Epidermal melanocyte (primary cell): ENCODE results near the gene C16orf46.
A peak's percentile ranks its signal among the peaks of the same experiment; 100 is the strongest.
"Not testable (repeated sequence)": the region's sequence is repeated elsewhere in the genome, so short reads cannot be mapped to it uniquely, and the experiment has no call there.

Source experiments
- DNase-seq: peaks from one replicate; pipeline ENCODE4 v3.0.0; 2011; ENCODE audit warnings: low spot score; ENCODE audit not compliant: insufficient read length

Gene C16orf46

GRCh38 chr16:81077076-81077940 is at the start of gene C16orf46:
Gene C16orf46 (minus strand): TSS chr16:81077238. CDS start chr16:81063955, 13,283 bp downstream.
- DNase-seq, result peak; percentile 91

- DNase-seq, result no peak
Observed at GRCh38 chr16:81123092-81123852, 46.2 kb upstream of the C16orf46 start.

- no peak for DNase-seq
Observed at GRCh38 chr16:81121474-81121990, 44.5 kb upstream of the C16orf46 start.

GRCh38 chr16:81117436-81117835 is 40.4 kb upstream of the C16orf46 start:
- DNase-seq, result no peak

GRCh38 chr16:81116285-81116684 is 39.2 kb upstream of the C16orf46 start:
- DNase-seq, result no peak

- DNase-seq, result no peak
Observed at GRCh38 chr16:81112453-81112852, 35.4 kb upstream of the C16orf46 start.

GRCh38 chr16:81109274-81109673 is 32.2 kb upstream of the C16orf46 start:
- not testable (repeated sequence) for DNase-seq

- no peak for DNase-seq
Observed at GRCh38 chr16:81107511-81107910, 30.5 kb upstream of the C16orf46 start.

- no peak for DNase-seq
Observed at GRCh38 chr16:81106826-81107503, 29.9 kb upstream of the C16orf46 start.

GRCh38 chr16:81105946-81106345 is 28.9 kb upstream of the C16orf46 start:
- DNase-seq, result no peak

- DNase-seq, result no peak
Observed at GRCh38 chr16:81101702-81102101, 24.7 kb upstream of the C16orf46 start.

GRCh38 chr16:81099958-81100357 is 22.9 kb upstream of the C16orf46 start:
- no peak for DNase-seq

GRCh38 chr16:81097230-81097629 is 20.2 kb upstream of the C16orf46 start:
- no peak for DNase-seq

GRCh38 chr16:81096715-81097208 is 19.7 kb upstream of the C16orf46 start:
- DNase-seq, result no peak

GRCh38 chr16:81095953-81096714 is 19.1 kb upstream of the C16orf46 start, which contains the start of gene GCSH:
Gene GCSH (minus strand): TSS chr16:81096395. CDS start chr16:81096278, 117 bp downstream.
- peak; percentile 83 for DNase-seq

GRCh38 chr16:81095653-81095952 is 18.6 kb upstream of the C16orf46 start:
- DNase-seq, result no peak

- DNase-seq, result no peak
Observed at GRCh38 chr16:81094771-81095251, 17.8 kb upstream of the C16orf46 start.

GRCh38 chr16:81088836-81089235 is 11.8 kb upstream of the C16orf46 start:
- no peak for DNase-seq

GRCh38 chr16:81081014-81081413 is 4.0 kb upstream of the C16orf46 start:
- no peak for DNase-seq

GRCh38 chr16:81080233-81080632 is 3.2 kb upstream of the C16orf46 start:
- DNase-seq, result no peak
